Measurements from ENCODE around the gene CCDC194.

- TF ChIP-seq POLR2A (IDR thresholded peaks at IDR 0.05) (no peak), CTCF (IDR thresholded peaks at IDR 0.05) (no peak), EP300 (IDR thresholded peaks at IDR 0.05) (no peak), POLR2AphosphoS5 (IDR thresholded peaks at IDR 0.05) (no peak)
Measured at GRCh38 chr19:17406046-17406886, 12.3 kb upstream of the CCDC194 start.

Measured in suprapubic skin (tissue), 4 donors.